ENCODE measurements around the gene SLC25A20.
"Not testable (repeated sequence)": the region's sequence is repeated elsewhere in the genome, so short reads cannot be mapped to it uniquely, and the experiment has no call there.

SLC25A20 gene

DNA sequence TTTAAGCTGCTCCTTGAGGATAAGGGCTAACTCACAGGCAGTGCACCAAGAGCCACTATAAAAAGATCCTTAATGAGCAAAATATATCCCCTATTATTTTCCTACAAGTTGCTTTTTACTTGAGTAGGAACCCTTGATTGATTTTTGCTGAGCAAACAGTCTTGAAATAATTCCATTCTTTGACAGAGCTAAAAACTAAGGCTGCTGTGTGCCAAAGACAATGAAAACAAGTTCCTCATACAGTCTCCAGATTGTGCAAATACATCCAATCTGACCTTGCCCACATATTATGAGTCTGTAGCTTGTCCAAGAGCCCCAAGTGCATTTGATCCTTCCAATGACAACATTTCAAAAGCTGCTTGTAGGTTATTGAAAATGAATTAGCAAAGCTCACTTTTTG lies 66.0 kb downstream of the SLC25A20 start:
- TF ChIP-seq, protein P1, sequence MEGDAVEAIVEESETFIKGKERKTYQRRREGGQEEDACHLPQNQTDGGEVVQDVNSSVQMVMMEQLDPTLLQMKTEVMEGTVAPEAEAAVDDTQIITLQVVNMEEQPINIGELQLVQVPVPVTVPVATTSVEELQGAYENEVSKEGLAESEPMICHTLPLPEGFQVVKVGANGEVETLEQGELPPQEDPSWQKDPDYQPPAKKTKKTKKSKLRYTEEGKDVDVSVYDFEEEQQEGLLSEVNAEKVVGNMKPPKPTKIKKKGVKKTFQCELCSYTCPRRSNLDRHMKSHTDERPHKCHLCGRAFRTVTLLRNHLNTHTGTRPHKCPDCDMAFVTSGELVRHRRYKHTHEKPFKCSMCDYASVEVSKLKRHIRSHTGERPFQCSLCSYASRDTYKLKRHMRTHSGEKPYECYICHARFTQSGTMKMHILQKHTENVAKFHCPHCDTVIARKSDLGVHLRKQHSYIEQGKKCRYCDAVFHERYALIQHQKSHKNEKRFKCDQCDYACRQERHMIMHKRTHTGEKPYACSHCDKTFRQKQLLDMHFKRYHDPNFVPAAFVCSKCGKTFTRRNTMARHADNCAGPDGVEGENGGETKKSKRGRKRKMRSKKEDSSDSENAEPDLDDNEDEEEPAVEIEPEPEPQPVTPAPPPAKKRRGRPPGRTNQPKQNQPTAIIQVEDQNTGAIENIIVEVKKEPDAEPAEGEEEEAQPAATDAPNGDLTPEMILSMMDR (IDR thresholded peaks at IDR 0.05; ENCODE audit: low read depth, low read length, missing control alignments): no peak
- in situ Hi-C loops (cut with HindIII; ENCODE audit: low sequenced_read_pairs): no loop called here
- H3K4me3 ChIP-seq (ENCODE audit: low read depth, low read length): no peak overlapping the region
- DNase-seq (ENCODE audit: low read depth): no peak

GRCh38 chr3:48830715-48831114 lies 68.0 kb downstream of the SLC25A20 start:
- TF ChIP-seq, protein P1 (IDR thresholded peaks at IDR 0.05; ENCODE audit: low read depth, low read length, missing control alignments): no peak
- in situ Hi-C loops (cut with HindIII; ENCODE audit: low sequenced_read_pairs): no loop called here
- DNase-seq (ENCODE audit: low read depth): no peak
- no peak overlapping the region for H3K4me3 ChIP-seq (ENCODE audit: low read depth, low read length)

DNA sequence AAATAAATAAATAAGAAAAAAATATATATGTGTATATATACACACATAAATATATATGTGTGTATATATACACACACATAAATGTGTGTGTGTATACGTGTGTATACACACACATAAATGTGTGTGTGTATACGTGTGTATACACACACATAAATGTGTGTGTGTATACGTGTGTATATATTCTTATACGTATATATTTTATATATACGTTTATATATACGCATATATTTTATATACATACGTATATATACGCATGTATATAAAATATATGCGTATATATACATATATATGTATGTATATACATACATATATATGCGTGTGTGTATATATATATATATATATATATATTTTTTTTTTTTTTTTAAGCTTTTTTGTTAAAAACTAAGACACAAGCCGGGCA lies 69.2 kb downstream of the SLC25A20 start:
- DNase-seq (ENCODE audit: low read depth); in situ Hi-C loops (cut with HindIII; ENCODE audit: low sequenced_read_pairs); H3K4me3 ChIP-seq (ENCODE audit: low read depth, low read length): not testable (repeated sequence)

- in situ Hi-C loops (cut with HindIII; ENCODE audit: low sequenced_read_pairs); DNase-seq (ENCODE audit: low read depth); H3K4me3 ChIP-seq (ENCODE audit: low read depth, low read length): not testable (repeated sequence)
Observed at GRCh38 chr3:48827874-48828273, 70.8 kb downstream of the SLC25A20 start.

DNA sequence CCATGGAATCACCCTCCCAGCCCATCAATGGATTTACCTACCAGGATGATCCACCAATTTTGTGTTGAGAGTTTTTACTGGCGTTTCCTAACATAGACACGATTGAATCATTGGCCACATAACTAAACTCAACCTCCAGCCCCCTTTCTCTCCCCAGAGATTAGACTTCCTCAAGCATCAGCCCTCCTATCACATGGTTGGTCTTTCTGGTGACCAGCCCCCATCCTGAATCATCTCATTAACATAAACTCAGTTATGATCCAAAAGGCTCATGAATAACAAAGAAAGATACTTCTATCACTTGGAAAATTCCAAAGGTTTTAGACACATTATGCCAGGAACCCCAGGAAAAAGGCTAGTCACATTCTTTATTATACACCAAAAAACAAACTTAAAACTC lies 72.2 kb downstream of the SLC25A20 start:
- H3K4me3 ChIP-seq (ENCODE audit: low read depth, low read length): no peak overlapping the region
- peak; percentile 91 for DNase-seq (ENCODE audit: low read depth)
- in situ Hi-C loops (cut with HindIII; ENCODE audit: low sequenced_read_pairs): no loop called here
- TF ChIP-seq, protein P1 (IDR thresholded peaks at IDR 0.05; ENCODE audit: low read depth, low read length, missing control alignments): no peak

DNA sequence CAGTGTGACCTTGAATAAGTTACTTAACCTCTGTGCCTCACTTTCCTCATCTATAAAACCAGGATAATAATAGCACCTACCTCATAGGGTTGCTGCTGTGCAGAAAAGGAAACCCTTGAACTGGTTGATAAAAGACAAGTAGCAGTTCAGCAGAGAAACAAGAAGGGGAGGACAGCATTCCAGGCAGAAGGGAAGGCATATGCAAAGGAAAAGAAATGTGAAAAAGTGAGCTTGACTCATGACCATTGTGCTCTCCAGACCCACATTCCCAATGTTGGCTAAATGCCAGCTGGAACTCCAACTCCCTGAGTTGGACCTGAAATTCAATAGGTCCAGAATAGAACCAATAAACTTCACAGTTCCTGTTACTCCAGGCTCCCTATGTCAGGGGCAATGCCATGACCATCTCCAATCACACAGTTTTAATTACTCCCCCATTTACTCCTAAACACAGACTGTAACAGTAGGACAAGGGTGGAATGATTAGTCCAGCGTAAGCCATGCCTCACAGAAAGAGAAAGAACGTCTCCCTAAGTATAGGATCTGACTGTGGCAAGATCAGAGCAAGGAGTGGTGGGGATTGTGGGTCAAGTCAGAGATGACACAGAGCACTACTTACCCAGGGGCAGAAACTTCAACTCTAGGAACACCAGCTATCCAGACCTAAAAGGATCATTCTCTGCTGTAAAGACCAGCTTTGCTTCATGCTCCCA lies 77.9 kb downstream of the SLC25A20 start:
- peak; percentile 41 for DNase-seq (ENCODE audit: low read depth)
- H3K4me3 ChIP-seq (ENCODE audit: low read depth, low read length): no peak overlapping the region
- in situ Hi-C loops (cut with HindIII; ENCODE audit: low sequenced_read_pairs): no loop called here
- TF ChIP-seq, protein P1 (IDR thresholded peaks at IDR 0.05; ENCODE audit: low read depth, low read length, missing control alignments): no peak

- in situ Hi-C loops (cut with HindIII; ENCODE audit: low sequenced_read_pairs): no loop called here
- no peak overlapping the region for H3K4me3 ChIP-seq (ENCODE audit: low read depth, low read length)
- no peak for DNase-seq (ENCODE audit: low read depth)
- TF ChIP-seq, protein P1 (IDR thresholded peaks at IDR 0.05; ENCODE audit: low read depth, low read length, missing control alignments): no peak
Observed at GRCh38 chr3:48819234-48820221, 79.2 kb downstream of the SLC25A20 start.

Data from astrocyte of the cerebellum (primary cell).